HCT116 (cell line): ENCODE results near the gene OFD1.
"Not testable (repeated sequence)": the region's sequence is repeated elsewhere in the genome, so short reads cannot be mapped to it uniquely, and the experiment has no call there.

Source experiments
- CTCF ChIP-seq, 3 experiments: fragments of 200-600 bp in 1 of 3; sonication (generic) in 1 of 3; IDR thresholded peaks in 2 of 3; conservative IDR thresholded peaks in 1 of 3; 2 replicates each; pipeline ENCODE4 v1.5.1; 2012 to 2017; ENCODE audit warnings: low read depth in 2 of 3, low read length in 2 of 3, antibody characterized with exemption in 1 of 3, borderline replicate concordance in 1 of 3, control low read depth in 1 of 3, mild to moderate bottlenecking in 1 of 3, mixed read lengths in 1 of 3, mixed run types in 1 of 3, moderate library complexity in 1 of 3; ENCODE audit not compliant: insufficient read depth in 1 of 3
- ELF1 ChIP-seq: IDR thresholded peaks from 2 replicates; pipeline ENCODE4 v1.6.1; 2012; ENCODE audit warnings: low read depth, borderline replicate concordance
- EZH2 ChIP-seq: fragments of 200-600 bp; sonication (generic); IDR thresholded peaks from 2 replicates; pipeline ENCODE4 v1.6.1; 2017; ENCODE audit warnings: antibody characterized with exemption, mixed run types
- EZH2phosphoT487 ChIP-seq: fragments of 200-600 bp; IDR thresholded peaks from 2 replicates; pipeline ENCODE4 v1.6.1; 2018; ENCODE audit warnings: antibody characterized with exemption, borderline replicate concordance
- JUND ChIP-seq: IDR thresholded peaks from 2 replicates; pipeline ENCODE4 v1.6.1; 2012
- MAX ChIP-seq: IDR thresholded peaks from 2 replicates; pipeline ENCODE4 v1.6.1; 2012
- POLR2A ChIP-seq: IDR thresholded peaks from 2 replicates; pipeline ENCODE4 v1.7.0; 2011; ENCODE audit warnings: borderline replicate concordance; ENCODE audit not compliant: insufficient read depth, insufficient read length; ENCODE audit errors: extremely low read depth
- POLR2AphosphoS5 ChIP-seq: IDR thresholded peaks from 2 replicates; pipeline ENCODE4 v1.6.1; 2011; ENCODE audit warnings: mild to moderate bottlenecking, low read depth, low read length, moderate library complexity
- RAD21 ChIP-seq: IDR thresholded peaks from 2 replicates; pipeline ENCODE4 v1.6.1; 2012; ENCODE audit warnings: low read depth, mild to moderate bottlenecking
- SIN3A ChIP-seq: IDR thresholded peaks from 2 replicates; pipeline ENCODE4 v1.6.1; 2012; ENCODE audit warnings: low read depth
- SRF ChIP-seq: IDR thresholded peaks from 2 replicates; pipeline ENCODE4 v1.6.1; 2012; ENCODE audit warnings: low read depth
- TCF7L2 ChIP-seq: IDR thresholded peaks from 2 replicates; pipeline ENCODE4 v1.7.0; 2011; ENCODE audit warnings: borderline replicate concordance, inconsistent platforms; ENCODE audit not compliant: insufficient read depth, insufficient read length; ENCODE audit errors: extremely low read depth
- YY1 ChIP-seq: IDR thresholded peaks from 2 replicates; pipeline ENCODE4 v1.6.1; 2011; ENCODE audit warnings: low read length, low read depth, moderate library complexity, mild to moderate bottlenecking; ENCODE audit not compliant: insufficient replicate concordance; ENCODE audit errors: extremely low read depth
- ZNF274 ChIP-seq: fragments of 200-500 bp; sonication (Bioruptor generic); IDR thresholded peaks from 2 replicates; pipeline ENCODE4 v1.6.1; 2014; ENCODE audit warnings: mild to moderate bottlenecking, low read depth, low read length, inconsistent platforms

GRCh38 chrX:13726583-13726982 is 8.0 kb upstream of the OFD1 start:
- TF ChIP-seq EZH2phosphoT487; POLR2A; CTCF (IDR thresholded peaks at IDR 0.05 in 2 of 3, conservative IDR thresholded peaks at IDR 0.05 in 1 of 3; ENCODE audit: borderline replicate concordance in 1 of 3, insufficient read depth in 1 of 3, low read depth in 2 of 3, low read length in 2 of 3); YY1; ZNF274; RAD21; JUND; EZH2; SIN3A; POLR2AphosphoS5; TCF7L2; MAX; ELF1; SRF: not testable (repeated sequence)
